ENCODE measurements around the gene EMB.
"Not testable (repeated sequence)": the region's sequence is repeated elsewhere in the genome, so short reads cannot be mapped to it uniquely, and the experiment has no call there.

The EMB gene

GRCh38 chr5:50447941-50448340 is 6.9 kb upstream of the EMB start:
- ChIA-PET CTCF (no interaction called here), POLR2A (no interaction called here)

DNA sequence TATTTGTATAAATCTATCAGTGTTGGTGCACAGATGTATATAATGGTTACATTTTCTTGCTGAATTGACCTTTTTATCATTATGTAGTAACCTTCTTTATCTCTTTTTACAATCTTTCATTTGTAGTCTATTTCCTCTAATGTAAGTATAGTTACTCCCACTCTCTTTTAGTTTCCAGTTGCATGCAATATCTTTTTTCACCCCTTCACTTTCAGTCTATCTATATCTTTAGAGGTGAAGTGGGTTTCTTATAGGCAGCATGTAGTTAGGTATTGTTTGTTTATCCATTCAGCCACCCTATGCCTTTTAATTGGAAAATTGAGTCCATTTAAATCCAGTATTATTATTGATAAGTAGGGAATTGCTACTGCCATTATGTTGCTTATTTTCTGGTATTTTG is 6.1 kb upstream of the EMB start:
- ChIA-PET CTCF (no interaction called here), POLR2A (no interaction called here)

More at GRCh38 chr5:50447941-50448340, 6.9 kb upstream of the EMB start:
- no peak for TF ChIP-seq CTCF (IDR thresholded peaks at IDR 0.05; ENCODE audit: insufficient read depth, low read length, missing control alignments)
- no peak for DNase-seq (ENCODE audit: low read depth, low spot score)
- no peak overlapping the region for H3K4me3 ChIP-seq (ENCODE audit: low read depth, low read length)

GRCh38 chr5:50445296-50445949 is 4.3 kb upstream of the EMB start:
- no peak for TF ChIP-seq CTCF (IDR thresholded peaks at IDR 0.05; ENCODE audit: insufficient read depth, low read length, missing control alignments)
- CTCF ChIA-PET = no interaction called here
- no peak overlapping the region for H3K4me3 ChIP-seq (ENCODE audit: low read depth, low read length)
- POLR2A ChIA-PET = no interaction called here
- DNase-seq (ENCODE audit: low read depth, low spot score) = no peak

More for the DNA sequence above, 6.1 kb upstream of the EMB start:
- no peak overlapping the region for H3K4me3 ChIP-seq (ENCODE audit: low read depth, low read length)
- DNase-seq (ENCODE audit: low read depth, low spot score) = no peak
- no peak for TF ChIP-seq CTCF (IDR thresholded peaks at IDR 0.05; ENCODE audit: insufficient read depth, low read length, missing control alignments)

DNA sequence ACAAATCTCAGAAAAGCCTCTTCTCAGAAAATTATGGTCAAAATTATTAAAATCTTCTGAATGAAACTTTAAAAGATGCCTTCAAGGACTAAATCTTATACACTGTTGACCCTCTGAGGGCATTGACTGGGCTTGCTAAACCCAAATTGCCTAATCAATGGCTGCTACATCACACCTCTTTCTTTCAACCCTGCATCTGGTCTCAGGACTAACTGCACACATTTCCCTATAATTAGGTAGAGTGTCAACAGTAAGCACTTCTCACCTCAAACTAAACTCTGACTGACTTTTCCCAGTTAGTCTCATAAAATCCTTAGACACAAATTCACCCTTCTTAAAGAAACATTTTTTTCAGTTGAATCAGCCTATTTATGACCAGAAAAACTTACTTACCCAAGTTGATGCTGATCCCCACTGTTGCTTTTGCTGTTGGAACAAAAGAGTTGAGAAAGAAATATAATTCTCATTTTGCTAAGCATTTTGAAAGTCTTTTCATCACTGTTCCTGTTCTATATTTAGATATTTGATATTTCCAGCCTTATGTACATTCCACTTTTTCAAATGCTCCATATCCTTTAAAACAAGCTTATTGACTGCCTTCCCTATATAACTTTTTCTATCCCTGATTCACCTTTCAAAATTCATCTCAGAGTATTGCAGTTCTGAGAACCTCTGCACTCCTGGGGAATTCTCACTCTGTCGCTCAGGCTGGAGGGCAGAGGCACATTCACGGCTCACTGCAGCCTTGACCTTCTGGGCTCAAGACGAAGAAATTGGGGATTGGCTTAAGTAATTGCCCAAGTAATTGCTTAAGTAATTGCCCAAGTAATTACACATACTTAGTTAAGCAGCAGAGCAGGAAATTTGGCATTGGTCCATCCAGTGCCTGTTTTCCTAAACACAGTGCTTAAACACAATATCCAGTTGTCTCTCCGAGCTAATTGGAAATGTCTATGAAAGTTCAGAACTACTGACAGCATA is 1.8 kb upstream of the EMB start:
- DNase-seq (ENCODE audit: low read depth, low spot score); H3K4me3 ChIP-seq (ENCODE audit: low read depth, low read length); POLR2A ChIA-PET; CTCF ChIA-PET: not testable (repeated sequence)

DNA sequence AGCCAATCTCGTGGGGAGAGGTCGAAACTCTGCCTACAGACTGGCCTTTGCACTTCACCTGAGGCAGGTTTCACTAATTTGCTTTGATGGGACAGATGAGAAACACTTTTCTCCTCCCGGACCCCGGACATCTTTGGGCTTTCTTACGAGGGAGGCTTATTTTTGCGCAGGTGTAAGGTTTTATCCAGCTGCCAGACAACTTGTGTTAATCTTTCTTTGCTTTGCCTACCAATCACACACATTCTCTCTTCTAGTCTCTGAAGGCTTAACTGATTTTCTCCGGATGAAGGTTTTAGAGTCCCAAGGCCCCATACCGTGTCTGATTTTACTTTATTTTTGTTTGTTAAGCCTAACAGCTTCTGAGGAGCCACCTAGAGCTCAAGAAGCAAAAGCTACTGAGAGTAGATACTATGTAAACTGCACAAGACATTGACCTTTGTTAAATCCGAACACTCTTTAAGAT is 436 bp upstream of the EMB start:
- DNase-seq (ENCODE audit: low read depth, low spot score) = no peak
- peak overlapping the region; percentile 63 for H3K4me3 ChIP-seq (ENCODE audit: low read depth, low read length)
- POLR2A ChIA-PET = no interaction called here
- TF ChIP-seq CTCF (IDR thresholded peaks at IDR 0.05; ENCODE audit: insufficient read depth, low read length, missing control alignments) = no peak
- CTCF ChIA-PET = no interaction called here

DNA sequence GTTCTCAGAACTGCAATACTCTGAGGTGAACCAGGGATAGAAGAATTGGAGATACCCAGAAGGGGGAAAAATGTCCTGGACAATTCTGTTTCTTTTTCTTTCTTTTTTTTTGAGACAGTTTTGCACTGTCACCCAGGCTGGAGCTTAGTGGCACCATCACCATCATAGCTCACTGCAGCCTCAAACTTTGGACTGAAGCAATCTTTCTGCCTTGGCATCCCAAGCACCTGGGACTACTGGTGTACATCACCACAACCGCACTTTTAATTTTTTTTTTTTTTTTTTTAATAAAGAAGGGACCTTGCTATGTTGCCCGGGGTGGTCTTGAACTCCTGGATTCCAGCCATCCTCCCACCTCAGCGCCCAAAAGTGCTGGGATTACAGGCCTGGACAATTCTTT is 1.9 kb downstream of the EMB start:
- H3K4me3 ChIP-seq (ENCODE audit: low read depth, low read length) = no peak overlapping the region

GRCh38 chr5:50438060-50438459 is 3.0 kb downstream of the EMB start:
- POLR2A ChIA-PET; DNase-seq (ENCODE audit: low read depth, low spot score); CTCF ChIA-PET; H3K4me3 ChIP-seq (ENCODE audit: low read depth, low read length): not testable (repeated sequence)

More for the DNA sequence above, 1.9 kb downstream of the EMB start:
- CTCF ChIA-PET = no interaction called here
- no peak for DNase-seq (ENCODE audit: low read depth, low spot score)
- TF ChIP-seq CTCF (IDR thresholded peaks at IDR 0.05; ENCODE audit: insufficient read depth, low read length, missing control alignments) = no peak
- POLR2A ChIA-PET = no interaction called here

Data from AG04449 (cell line).